ENCODE data around the gene MPPED1.

The MPPED1 gene

GRCh38 chr22:43435851-43436811 lies 24.3 kb downstream of the MPPED1 start:
- Mint-ChIP-seq H3K4me1 (no peaks in the 10 kb centered on the region), H3K36me3 (no peaks in the 10 kb centered on the region), H3K4me3 (no peak overlapping the region), H3K27ac (no peak overlapping the region), H3K27me3 (peaks cover 14% of the 10 kb centered on the region), H3K9me3 (no peaks in the 10 kb centered on the region)
- CTCF ChIA-PET, result no interaction called here
- peak; percentile 14 for DNase-seq

GRCh38 chr22:43436868-43437267 lies 25.1 kb downstream of the MPPED1 start:
- Mint-ChIP-seq H3K4me1 (no peaks in the 10 kb centered on the region), H3K4me3 (no peak overlapping the region), H3K27me3 (peaks cover 6% of the 10 kb centered on the region), H3K9me3 (no peaks in the 10 kb centered on the region), H3K27ac (no peak overlapping the region), H3K36me3 (no peaks in the 10 kb centered on the region)
- CTCF ChIA-PET, result no interaction called here
- no peak for DNase-seq

GRCh38 chr22:43437871-43438475 lies 26.2 kb downstream of the MPPED1 start:
- Mint-ChIP-seq H3K27ac (no peak overlapping the region), H3K27me3 (no peaks in the 10 kb centered on the region), H3K4me1 (no peaks in the 10 kb centered on the region), H3K9me3 (no peaks in the 10 kb centered on the region), H3K36me3 (no peaks in the 10 kb centered on the region), H3K4me3 (no peak overlapping the region)
- no peak for DNase-seq
- CTCF ChIA-PET, result no interaction called here

- Mint-ChIP-seq H3K27me3 (peaks cover 5% of the 10 kb centered on the region), H3K36me3 (no peaks in the 10 kb centered on the region), H3K4me1 (no peaks in the 10 kb centered on the region), H3K4me3 (no peak overlapping the region), H3K27ac (no peak overlapping the region), H3K9me3 (no peaks in the 10 kb centered on the region)
- CTCF ChIA-PET, result no interaction called here
- no peak for DNase-seq
These were observed 27.0 kb downstream of the MPPED1 start for GRCh38 chr22:43438666-43439347.

- Mint-ChIP-seq H3K27ac (no peak overlapping the region), H3K9me3 (no peaks in the 10 kb centered on the region), H3K36me3 (no peaks in the 10 kb centered on the region), H3K4me3 (no peak overlapping the region), H3K27me3 (peaks cover 5% of the 10 kb centered on the region), H3K4me1 (no peaks in the 10 kb centered on the region)
- CTCF ChIA-PET, result no interaction called here
- no peak for DNase-seq
These were observed 27.7 kb downstream of the MPPED1 start for GRCh38 chr22:43439368-43440103.

GRCh38 chr22:43440104-43440387 lies 28.2 kb downstream of the MPPED1 start:
- CTCF ChIA-PET, result no interaction called here
- no peak for DNase-seq
- H3K27me3 Mint-ChIP-seq, result peaks cover 5% of the 10 kb centered on the region

GRCh38 chr22:43440556-43440955 lies 28.7 kb downstream of the MPPED1 start:
- Mint-ChIP-seq H3K27ac (no peak overlapping the region), H3K27me3 (peaks cover 5% of the 10 kb centered on the region), H3K9me3 (no peaks in the 10 kb centered on the region), H3K36me3 (no peaks in the 10 kb centered on the region), H3K4me1 (no peaks in the 10 kb centered on the region), H3K4me3 (no peak overlapping the region)
- CTCF ChIA-PET, result no interaction called here
- DNase-seq, result no peak

More at GRCh38 chr22:43440104-43440387, 28.2 kb downstream of the MPPED1 start:
- H3K36me3 Mint-ChIP-seq, result no peaks in the 10 kb centered on the region
- H3K27ac Mint-ChIP-seq, result no peak overlapping the region
- no peak overlapping the region for H3K4me3 Mint-ChIP-seq
- H3K4me1 Mint-ChIP-seq, result no peaks in the 10 kb centered on the region
- no peaks in the 10 kb centered on the region for H3K9me3 Mint-ChIP-seq

GRCh38 chr22:43441216-43441615 lies 29.4 kb downstream of the MPPED1 start:
- peaks cover 5% of the 10 kb centered on the region for H3K27me3 Mint-ChIP-seq
- no peak overlapping the region for H3K27ac Mint-ChIP-seq
- no peak for DNase-seq
- no peaks in the 10 kb centered on the region for H3K9me3 Mint-ChIP-seq
- H3K4me1 Mint-ChIP-seq, result no peaks in the 10 kb centered on the region
- no peaks in the 10 kb centered on the region for H3K36me3 Mint-ChIP-seq
- no peak overlapping the region for H3K4me3 Mint-ChIP-seq
- CTCF ChIA-PET, result no interaction called here

GRCh38 chr22:43441751-43442150 lies 29.9 kb downstream of the MPPED1 start:
- no peak overlapping the region for H3K4me3 Mint-ChIP-seq
- no peak overlapping the region for H3K27ac Mint-ChIP-seq
- H3K9me3 Mint-ChIP-seq, result no peaks in the 10 kb centered on the region
- CTCF ChIA-PET, result no interaction called here
- H3K4me1 Mint-ChIP-seq, result no peaks in the 10 kb centered on the region
- H3K36me3 Mint-ChIP-seq, result no peaks in the 10 kb centered on the region
- peaks cover 5% of the 10 kb centered on the region for H3K27me3 Mint-ChIP-seq
- DNase-seq, result no peak

GRCh38 chr22:43442386-43443151 lies 30.8 kb downstream of the MPPED1 start:
- no peaks in the 10 kb centered on the region for H3K4me1 Mint-ChIP-seq
- H3K9me3 Mint-ChIP-seq, result no peaks in the 10 kb centered on the region
- peaks cover 5% of the 10 kb centered on the region for H3K27me3 Mint-ChIP-seq
- DNase-seq, result no peak
- CTCF ChIA-PET, result no interaction called here
- H3K27ac Mint-ChIP-seq, result no peak overlapping the region
- H3K4me3 Mint-ChIP-seq, result no peak overlapping the region
- H3K36me3 Mint-ChIP-seq, result no peaks in the 10 kb centered on the region

- no peaks in the 10 kb centered on the region for H3K36me3 Mint-ChIP-seq
- CTCF ChIA-PET, result no interaction called here
These were observed 31.3 kb downstream of the MPPED1 start for GRCh38 chr22:43443152-43443471.

GRCh38 chr22:43446037-43446803 lies 34.4 kb downstream of the MPPED1 start:
- H3K4me3 Mint-ChIP-seq, result no peak overlapping the region
- no peak overlapping the region for H3K27ac Mint-ChIP-seq
- H3K9me3 Mint-ChIP-seq, result no peaks in the 10 kb centered on the region
- H3K27me3 Mint-ChIP-seq, result peaks cover 5% of the 10 kb centered on the region
- no peaks in the 10 kb centered on the region for H3K4me1 Mint-ChIP-seq
- no peak for DNase-seq
- H3K36me3 Mint-ChIP-seq, result no peaks in the 10 kb centered on the region
- CTCF ChIA-PET, result no interaction called here

More at GRCh38 chr22:43443152-43443471, 31.3 kb downstream of the MPPED1 start:
- Mint-ChIP-seq H3K4me1 (no peaks in the 10 kb centered on the region), H3K4me3 (no peak overlapping the region), H3K27ac (no peak overlapping the region), H3K9me3 (no peaks in the 10 kb centered on the region), H3K27me3 (peaks cover 5% of the 10 kb centered on the region)
- DNase-seq, result no peak

GRCh38 chr22:43446916-43447315 lies 35.1 kb downstream of the MPPED1 start:
- H3K36me3 Mint-ChIP-seq, result no peaks in the 10 kb centered on the region
- peaks cover 5% of the 10 kb centered on the region for H3K27me3 Mint-ChIP-seq
- DNase-seq, result no peak
- no peak overlapping the region for H3K27ac Mint-ChIP-seq
- no peaks in the 10 kb centered on the region for H3K9me3 Mint-ChIP-seq
- no peak overlapping the region for H3K4me3 Mint-ChIP-seq
- H3K4me1 Mint-ChIP-seq, result no peaks in the 10 kb centered on the region
- CTCF ChIA-PET, result no interaction called here
